ENCODE measurements around the gene GRP. TPM values are rescaled to one million over a fixed set of nuclear protein-coding genes. Genes with fewer than 3 reads are reported as not detected.

GRP gene
- polyA plus RNA-seq, 3 donors: not detected

GRCh38 chr18:59239642-59240041, 19.7 kb downstream of the GRP start:
- H3K27ac ChIP-seq (ENCODE audit: low read depth in 1 of 2, low read length in 2 of 2): no peak overlapping the region
- Mint-ChIP-seq H3K4me3 (no peak overlapping the region), H3K36me3 (no peaks in the 10 kb centered on the region), H3K4me1 (no peaks in the 10 kb centered on the region), H3K9me3 (peaks cover 0 to 4% (median 0%) of the 10 kb centered on the region in 7 donors), H3K27ac (no peak overlapping the region), H3K27me3 (ENCODE audit: low read depth in 3 of 3) (peaks cover 5 to 9% (median 9%) of the 10 kb centered on the region in 3 donors)
- intact Hi-C loops (cut with micrococcal nuclease): no loop called here
- H3K9me3 ChIP-seq (replicated peaks in 1 of 2; ENCODE audit: control insufficient read depth in 1 of 2, insufficient read depth in 1 of 2, low read length in 2 of 2): no peaks in the 10 kb centered on the region
- no peak overlapping the region for H3K4me3 ChIP-seq (replicated peaks in 1 of 3; ENCODE audit: low read depth in 2 of 3, low read length in 3 of 3)
- no peaks in the 10 kb centered on the region for H3K36me3 ChIP-seq (replicated peaks in 1 of 2; ENCODE audit: control insufficient read depth in 1 of 2, insufficient read depth in 2 of 2, low read length in 2 of 2)
- no peak overlapping the region for H3K4me2 ChIP-seq (replicated peaks; ENCODE audit: extremely low read depth, low read length, poor library complexity, severe bottlenecking)
- DNase-seq: no peak
- no peaks in the 10 kb centered on the region for H4K20me1 ChIP-seq (ENCODE audit: insufficient read depth, low read length)
- TF ChIP-seq CTCF (IDR thresholded peaks at IDR 0.05): no peak
- no peaks in the 10 kb centered on the region for H3K79me2 ChIP-seq (ENCODE audit: insufficient read depth, low read length)
- H3K27me3 ChIP-seq (ENCODE audit: control insufficient read depth in 2 of 2, insufficient read depth in 2 of 2, low read length in 2 of 2): peaks cover 0 to under 1% of the 10 kb centered on the region in 2 donors
- no peak overlapping the region for H3K9ac ChIP-seq (ENCODE audit: insufficient read depth, low read length, poor library complexity, severe bottlenecking)
- 83% methylated on average over 4 of the region's 4 CpGs for WGBS (ENCODE audit: insufficient coverage)
- no peak overlapping the region for H2AFZ ChIP-seq (ENCODE audit: insufficient read depth, low read depth, low read length, poor library complexity, severe bottlenecking)
- H3K4me1 ChIP-seq (ENCODE audit: control insufficient read depth in 1 of 2, insufficient read depth in 2 of 2, low read length in 2 of 2): no peaks in the 10 kb centered on the region

- Histone ChIP-seq H3K79me2 (ENCODE audit: insufficient read depth, low read length) (no peaks in the 10 kb centered on the region), H3K4me3 (replicated peaks in 1 of 3; ENCODE audit: low read depth in 2 of 3, low read length in 3 of 3) (no peak overlapping the region), H3K4me1 (ENCODE audit: control insufficient read depth in 1 of 2, insufficient read depth in 2 of 2, low read length in 2 of 2) (no peaks in the 10 kb centered on the region), H3K36me3 (replicated peaks in 1 of 2; ENCODE audit: control insufficient read depth in 1 of 2, insufficient read depth in 2 of 2, low read length in 2 of 2) (no peaks in the 10 kb centered on the region), H2AFZ (ENCODE audit: insufficient read depth, low read depth, low read length, poor library complexity, severe bottlenecking) (no peak overlapping the region), H3K9ac (ENCODE audit: insufficient read depth, low read length, poor library complexity, severe bottlenecking) (no peak overlapping the region), H4K20me1 (ENCODE audit: insufficient read depth, low read length) (no peaks in the 10 kb centered on the region), H3K4me2 (replicated peaks; ENCODE audit: extremely low read depth, low read length, poor library complexity, severe bottlenecking) (no peak overlapping the region), H3K27ac (ENCODE audit: low read depth in 1 of 2, low read length in 2 of 2) (no peak overlapping the region), H3K27me3 (ENCODE audit: control insufficient read depth in 2 of 2, insufficient read depth in 2 of 2, low read length in 2 of 2) (peaks cover 6 to 8% of the 10 kb centered on the region in 2 donors), H3K9me3 (replicated peaks in 1 of 2; ENCODE audit: control insufficient read depth in 1 of 2, insufficient read depth in 1 of 2, low read length in 2 of 2) (no peaks in the 10 kb centered on the region)
- H3K9me3 Mint-ChIP-seq: no peaks in the 10 kb centered on the region
- no peak for DNase-seq
- H3K27ac Mint-ChIP-seq: no peak overlapping the region
- no peaks in the 10 kb centered on the region for H3K36me3 Mint-ChIP-seq
- H3K4me1 Mint-ChIP-seq: no peaks in the 10 kb centered on the region
- peaks cover 12 to 23% (median 16%) of the 10 kb centered on the region in 3 donors for H3K27me3 Mint-ChIP-seq (ENCODE audit: low read depth in 3 of 3)
- H3K4me3 Mint-ChIP-seq: no peak overlapping the region
- no peak for TF ChIP-seq CTCF (IDR thresholded peaks at IDR 0.05)
- intact Hi-C loops (cut with micrococcal nuclease): no loop called here
- WGBS (ENCODE audit: insufficient coverage): no CpG with 5 or more reads among the region's 2 CpGs
These were observed 22.9 kb downstream of the GRP start for GRCh38 chr18:59242906-59243305.

All from CD14-positive monocyte (primary cell).